ENCODE results near the gene CPVL. TPM values are rescaled to one million over a fixed set of nuclear protein-coding genes. Genes with fewer than 3 reads are reported as not detected.

The CPVL gene
- total and polyA plus RNA-seq, 7 experiments from 2014 or later, result 0.32 to 88.3 (median 3.0) TPM

DNA sequence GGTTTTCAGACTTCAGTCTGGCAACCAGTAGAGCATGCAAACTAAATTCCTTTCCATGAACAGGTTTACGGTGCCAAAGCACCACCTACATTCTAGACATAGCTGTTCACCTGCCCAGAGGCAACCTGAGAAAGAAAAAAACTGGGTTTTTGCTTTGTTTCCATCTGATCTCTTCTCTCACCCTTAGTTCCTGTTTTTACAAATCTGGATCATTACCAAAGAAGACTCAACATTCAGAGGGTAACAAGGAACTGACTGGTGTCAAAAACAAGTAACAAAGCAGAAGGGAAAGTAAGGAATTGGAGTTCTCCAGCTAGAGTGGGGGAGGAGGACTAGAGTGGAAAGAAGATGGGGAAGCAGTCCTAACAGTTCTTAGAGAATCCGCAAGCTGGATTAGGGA lies 36.4 kb downstream of the CPVL start:
- ATAC-seq (peak; percentile 44), DNase-seq (no peak)
- no peak overlapping the region for H3K4me3 Mint-ChIP-seq
- no peaks in the 10 kb centered on the region for H3K9me3 Mint-ChIP-seq
- intact Hi-C loops (cut with micrococcal nuclease), result no loop called here
- H3K4me1 Mint-ChIP-seq, result peaks cover 0 to 11% (median 8%) of the 10 kb centered on the region in 7 donors
- ChIA-PET POLR2A (no interaction called here), CTCF (no interaction called here)
- H3K9me3 ChIP-seq (ENCODE audit: control insufficient read depth in 2 of 3, low read length in 3 of 3), result no peaks in the 10 kb centered on the region
- H3K27me3 Mint-ChIP-seq, result peaks cover 4 to 35% (median 18%) of the 10 kb centered on the region in 5 donors
- H3K36me3 Mint-ChIP-seq, result no peaks in the 10 kb centered on the region
- no peak overlapping the region for H3K27ac Mint-ChIP-seq
- H3K27ac ChIP-seq (ENCODE audit: low read depth, low read length), result no peak overlapping the region
- H3K4me1 ChIP-seq (ENCODE audit: control insufficient read depth in 2 of 2, insufficient read depth in 2 of 2, low read length in 2 of 2), result no peaks in the 10 kb centered on the region
- no peaks in the 10 kb centered on the region for H3K27me3 ChIP-seq (ENCODE audit: control insufficient read depth in 2 of 2, insufficient read depth in 2 of 2, low read length in 2 of 2)
- no peak overlapping the region for H3K4me3 ChIP-seq (ENCODE audit: low read length)
- no peaks in the 10 kb centered on the region for H3K36me3 ChIP-seq (ENCODE audit: control insufficient read depth in 2 of 3, insufficient read depth in 3 of 3, low read length in 3 of 3)

GRCh38 chr7:29109358-29109757 lies 37.0 kb downstream of the CPVL start:
- no peaks in the 10 kb centered on the region for H3K9me3 ChIP-seq (ENCODE audit: control insufficient read depth in 2 of 3, low read length in 3 of 3)
- CTCF ChIA-PET, result no interaction called here
- H3K4me3 Mint-ChIP-seq, result no peak overlapping the region
- H3K9me3 Mint-ChIP-seq, result no peaks in the 10 kb centered on the region
- H3K27ac Mint-ChIP-seq, result no peak overlapping the region
- no peaks in the 10 kb centered on the region for H3K27me3 ChIP-seq (ENCODE audit: control insufficient read depth in 2 of 2, insufficient read depth in 2 of 2, low read length in 2 of 2)
- DNase-seq, result no peak
- intact Hi-C loops (cut with micrococcal nuclease), result no loop called here
- no peaks in the 10 kb centered on the region for H3K36me3 Mint-ChIP-seq
- peaks cover 0 to 11% (median 8%) of the 10 kb centered on the region in 7 donors for H3K4me1 Mint-ChIP-seq
- no peaks in the 10 kb centered on the region for H3K36me3 ChIP-seq (ENCODE audit: control insufficient read depth in 2 of 3, insufficient read depth in 3 of 3, low read length in 3 of 3)
- ATAC-seq, result no peak
- POLR2A ChIA-PET, result no interaction called here
- no peaks in the 10 kb centered on the region for H3K4me1 ChIP-seq (ENCODE audit: control insufficient read depth in 2 of 2, insufficient read depth in 2 of 2, low read length in 2 of 2)
- peaks cover 4 to 34% (median 18%) of the 10 kb centered on the region in 5 donors for H3K27me3 Mint-ChIP-seq
- no peak overlapping the region for H3K4me3 ChIP-seq (ENCODE audit: low read length)
- H3K27ac ChIP-seq (ENCODE audit: low read depth, low read length), result no peak overlapping the region

DNA sequence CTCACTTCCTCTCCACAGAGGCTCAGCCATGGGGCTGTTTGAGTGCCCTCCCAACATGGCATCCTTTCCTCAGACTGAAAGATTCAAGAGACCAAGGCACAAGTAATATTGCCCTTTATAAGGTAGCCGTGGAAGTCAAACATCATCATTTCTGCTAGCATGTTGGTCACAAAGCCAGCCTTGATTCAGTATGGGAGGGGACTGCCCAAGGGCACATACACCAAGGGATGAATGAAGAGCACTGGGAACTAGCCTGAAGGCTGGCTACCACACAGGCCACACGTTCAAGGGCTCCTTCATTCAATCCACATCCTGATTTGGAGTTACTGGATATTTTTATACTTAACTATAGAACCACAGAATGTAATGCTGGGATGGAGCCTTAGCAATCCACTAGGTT lies 39.3 kb downstream of the CPVL start:
- Histone ChIP-seq H3K36me3 (ENCODE audit: control insufficient read depth in 2 of 3, insufficient read depth in 3 of 3, low read length in 3 of 3) (no peaks in the 10 kb centered on the region), H3K4me1 (ENCODE audit: control insufficient read depth in 2 of 2, insufficient read depth in 2 of 2, low read length in 2 of 2) (no peaks in the 10 kb centered on the region), H3K4me3 (ENCODE audit: low read length) (no peak overlapping the region), H3K27me3 (ENCODE audit: control insufficient read depth in 2 of 2, insufficient read depth in 2 of 2, low read length in 2 of 2) (no peaks in the 10 kb centered on the region), H3K27ac (ENCODE audit: low read depth, low read length) (no peak overlapping the region), H3K9me3 (ENCODE audit: control insufficient read depth in 2 of 3, low read length in 3 of 3) (no peaks in the 10 kb centered on the region)
- no peaks in the 10 kb centered on the region for H3K36me3 Mint-ChIP-seq
- peaks cover 0 to 25% (median 18%) of the 10 kb centered on the region in 5 donors for H3K27me3 Mint-ChIP-seq
- no peak overlapping the region for H3K27ac Mint-ChIP-seq
- H3K9me3 Mint-ChIP-seq, result no peaks in the 10 kb centered on the region
- ATAC-seq (no peak), DNase-seq (no peak)
- H3K4me3 Mint-ChIP-seq, result no peak overlapping the region
- ChIA-PET CTCF (interaction anchor here (0.8 to 3.3 kb wide), 7 partner anchors 10 to 302 kb away, joined by 3 to 38 read pairs (median 4); no protein-coding TSS in a partner anchor), POLR2A (no interaction called here)
- intact Hi-C loops (cut with micrococcal nuclease), result loop anchor here in 1 of 2 donors (2.0 kb wide), 1 partner anchor 302 kb away; no protein-coding TSS in a partner anchor
- H3K4me1 Mint-ChIP-seq, result peaks cover 0 to 5% (median 3%) of the 10 kb centered on the region in 7 donors

DNA sequence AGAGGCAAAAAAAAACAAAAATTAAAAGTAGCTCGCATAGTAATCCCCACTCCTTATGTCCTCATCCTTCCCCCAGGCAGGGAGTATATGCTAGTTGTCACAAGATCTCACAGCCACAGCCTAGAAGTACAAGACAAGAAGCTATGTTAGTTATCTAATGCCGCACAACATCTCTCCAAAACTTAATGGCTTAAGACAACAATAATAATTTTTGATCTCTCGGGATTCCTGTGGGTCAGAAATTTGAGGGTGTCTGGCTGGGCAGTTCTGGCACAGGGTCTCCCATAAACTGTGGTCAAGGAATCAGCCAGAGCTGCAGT lies 39.7 kb downstream of the CPVL start:
- DNase-seq (no peak), ATAC-seq (no peak)
- no peak overlapping the region for H3K27ac Mint-ChIP-seq
- H3K4me1 ChIP-seq (ENCODE audit: control insufficient read depth in 2 of 2, insufficient read depth in 2 of 2, low read length in 2 of 2), result no peaks in the 10 kb centered on the region
- CTCF ChIA-PET, result interaction anchor here (0.6 to 3.3 kb wide), 8 partner anchors 10 to 302 kb away, joined by 3 to 38 read pairs (median 4); no protein-coding TSS in a partner anchor
- H3K4me1 Mint-ChIP-seq, result peaks cover 0 to 5% (median 3%) of the 10 kb centered on the region in 7 donors
- POLR2A ChIA-PET, result no interaction called here
- intact Hi-C loops (cut with micrococcal nuclease), result loop anchor here (1.0 to 2.0 kb wide), 5 partner anchors 150 to 302 kb away; no protein-coding TSS in a partner anchor
- no peaks in the 10 kb centered on the region for H3K36me3 ChIP-seq (ENCODE audit: control insufficient read depth in 2 of 3, insufficient read depth in 3 of 3, low read length in 3 of 3)
- no peak overlapping the region for H3K4me3 ChIP-seq (ENCODE audit: low read length)
- H3K36me3 Mint-ChIP-seq, result no peaks in the 10 kb centered on the region
- peaks cover 0 to 25% (median 18%) of the 10 kb centered on the region in 5 donors for H3K27me3 Mint-ChIP-seq
- H3K9me3 ChIP-seq (ENCODE audit: control insufficient read depth in 2 of 3, low read length in 3 of 3), result no peaks in the 10 kb centered on the region
- no peak overlapping the region for H3K4me3 Mint-ChIP-seq
- no peak overlapping the region for H3K27ac ChIP-seq (ENCODE audit: low read depth, low read length)
- H3K27me3 ChIP-seq (ENCODE audit: control insufficient read depth in 2 of 2, insufficient read depth in 2 of 2, low read length in 2 of 2), result no peaks in the 10 kb centered on the region
- no peaks in the 10 kb centered on the region for H3K9me3 Mint-ChIP-seq

GRCh38 chr7:29105752-29106668 lies 40.3 kb downstream of the CPVL start:
- H3K4me1 Mint-ChIP-seq, result peaks cover 0 to 5% (median 3%) of the 10 kb centered on the region in 7 donors
- H3K4me1 ChIP-seq (ENCODE audit: control insufficient read depth in 2 of 2, insufficient read depth in 2 of 2, low read length in 2 of 2), result no peaks in the 10 kb centered on the region
- H3K4me3 ChIP-seq (ENCODE audit: low read length), result no peak overlapping the region
- H3K36me3 ChIP-seq (ENCODE audit: control insufficient read depth in 2 of 3, insufficient read depth in 3 of 3, low read length in 3 of 3), result no peaks in the 10 kb centered on the region
- H3K4me3 Mint-ChIP-seq, result no peak overlapping the region
- no peaks in the 10 kb centered on the region for H3K9me3 Mint-ChIP-seq
- DNase-seq (peak in 4 of 9 donors; percentile 4 to 33 (median 14)), ATAC-seq (peak; percentile 69)
- H3K27ac Mint-ChIP-seq, result no peak overlapping the region
- H3K27ac ChIP-seq (ENCODE audit: low read depth, low read length), result no peak overlapping the region
- H3K27me3 ChIP-seq (ENCODE audit: control insufficient read depth in 2 of 2, insufficient read depth in 2 of 2, low read length in 2 of 2), result no peaks in the 10 kb centered on the region
- no peaks in the 10 kb centered on the region for H3K9me3 ChIP-seq (ENCODE audit: control insufficient read depth in 2 of 3, low read length in 3 of 3)
- peaks cover 0 to 19% (median 16%) of the 10 kb centered on the region in 5 donors for H3K27me3 Mint-ChIP-seq
- POLR2A ChIA-PET, result no interaction called here
- H3K36me3 Mint-ChIP-seq, result no peaks in the 10 kb centered on the region
- CTCF ChIA-PET, result interaction anchor here (0.6 to 3.3 kb wide), 8 partner anchors 11 to 303 kb away, joined by 3 to 38 read pairs (median 4); no protein-coding TSS in a partner anchor
- intact Hi-C loops (cut with micrococcal nuclease), result loop anchor here (1.0 to 2.0 kb wide), 5 partner anchors 150 to 303 kb away; no protein-coding TSS in a partner anchor

DNA sequence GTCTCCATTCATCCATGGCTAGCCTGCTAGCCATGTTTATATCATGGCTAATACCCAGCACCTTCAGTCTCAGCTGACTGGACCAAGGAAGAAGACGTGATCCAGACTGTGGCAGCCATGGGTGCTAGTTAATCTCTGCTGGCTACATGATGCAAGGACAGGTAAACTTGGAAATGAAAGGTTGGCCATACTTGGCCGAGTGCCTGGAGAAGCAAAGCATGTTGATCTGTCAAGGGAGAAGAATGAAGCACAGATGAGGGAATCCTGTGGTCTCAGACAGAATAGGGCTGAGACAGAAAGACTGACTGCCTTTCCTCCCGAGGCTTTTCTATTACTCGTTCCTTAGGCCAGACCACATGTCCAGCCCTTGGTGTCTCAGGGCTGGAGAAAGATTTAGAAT lies 41.1 kb downstream of the CPVL start:
- Mint-ChIP-seq H3K27ac (no peak overlapping the region), H3K36me3 (no peaks in the 10 kb centered on the region), H3K4me1 (peaks cover 0 to 5% (median 3%) of the 10 kb centered on the region in 7 donors), H3K4me3 (no peak overlapping the region), H3K9me3 (no peaks in the 10 kb centered on the region), H3K27me3 (peaks cover 0 to 12% (median 11%) of the 10 kb centered on the region in 5 donors)
- no peaks in the 10 kb centered on the region for H3K27me3 ChIP-seq (ENCODE audit: control insufficient read depth in 2 of 2, insufficient read depth in 2 of 2, low read length in 2 of 2)
- no peaks in the 10 kb centered on the region for H3K36me3 ChIP-seq (ENCODE audit: control insufficient read depth in 2 of 3, insufficient read depth in 3 of 3, low read length in 3 of 3)
- POLR2A ChIA-PET, result no interaction called here
- CTCF ChIA-PET, result interaction anchor here (1.2 to 3.3 kb wide), 3 partner anchors 11 to 183 kb away, joined by 3 to 38 read pairs (median 3); no protein-coding TSS in a partner anchor
- ATAC-seq (no peak), DNase-seq (no peak)
- H3K4me3 ChIP-seq (ENCODE audit: low read length), result no peak overlapping the region
- intact Hi-C loops (cut with micrococcal nuclease), result no loop called here
- no peaks in the 10 kb centered on the region for H3K4me1 ChIP-seq (ENCODE audit: control insufficient read depth in 2 of 2, insufficient read depth in 2 of 2, low read length in 2 of 2)
- no peak overlapping the region for H3K27ac ChIP-seq (ENCODE audit: low read depth, low read length)
- no peaks in the 10 kb centered on the region for H3K9me3 ChIP-seq (ENCODE audit: control insufficient read depth in 2 of 3, low read length in 3 of 3)

All from naive thymus-derived CD4-positive, alpha-beta T cell (primary cell).